B cell (primary cell): ENCODE data around the gene SPTB.

ENCODE experiments used
- CTCF ChIP-seq: fragments of 200-600 bp; IDR thresholded peaks from one replicate; pipeline ENCODE4 v1.8.0; 2022; ENCODE audit warnings: antibody characterized with exemption, mild to moderate bottlenecking
- EZH2 ChIP-seq: IDR thresholded peaks from 2 replicates; pipeline ENCODE4 v1.6.1; 2012; ENCODE audit warnings: borderline replicate concordance, low read depth, mild to moderate bottlenecking, moderate library complexity, low read length; ENCODE audit not compliant: insufficient read depth, poor library complexity, severe bottlenecking

GRCh38 chr14:64773046-64773445 lies 106.7 kb downstream of the SPTB start:
- TF ChIP-seq CTCF = no peak
- no peak for TF ChIP-seq EZH2
